ENCODE results near the gene PPDPF.

Gene PPDPF

DNA sequence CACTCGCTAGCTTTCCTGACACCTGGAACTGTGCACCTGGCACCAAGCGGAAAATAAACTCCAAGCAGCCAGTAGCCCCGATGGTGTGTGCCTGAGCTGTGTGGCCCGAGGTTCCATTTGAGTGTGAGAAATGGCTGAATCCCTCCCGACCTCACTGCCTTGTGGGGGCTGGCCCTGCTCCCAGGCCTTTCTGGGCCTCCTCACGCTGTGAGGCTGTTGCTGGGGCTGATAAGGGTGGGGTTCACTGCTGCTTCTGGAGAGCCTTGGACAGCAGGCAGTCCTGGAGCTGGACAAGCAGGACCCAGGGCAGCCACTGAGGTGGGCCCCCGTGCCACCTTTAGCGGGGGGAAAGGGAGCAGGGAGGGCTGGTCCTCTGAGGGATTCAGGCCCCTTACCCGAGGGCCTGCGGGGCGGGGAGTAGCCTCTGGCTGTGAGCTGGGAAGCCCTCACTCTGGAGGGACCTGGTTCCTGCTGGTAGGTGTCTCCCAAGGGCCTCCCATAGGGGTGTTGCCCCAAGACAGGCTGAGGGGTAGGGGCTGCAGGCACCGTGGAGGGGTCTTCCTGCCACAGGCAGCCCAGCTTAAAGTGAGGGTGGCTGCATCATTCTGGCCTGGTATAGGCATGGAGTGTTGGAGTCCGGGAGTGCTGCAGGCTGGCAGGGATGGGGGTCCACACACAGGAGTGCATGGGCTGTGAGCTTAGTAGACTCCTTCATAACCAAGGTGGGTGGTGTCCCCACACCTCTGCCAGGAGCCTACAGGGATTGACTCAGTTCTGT lies 1.7 kb downstream of the PPDPF start:
- no peak for DNase-seq

GRCh38 chr20:63522981-63523611 lies 2.5 kb downstream of the PPDPF start:
- no peak for DNase-seq

DNA sequence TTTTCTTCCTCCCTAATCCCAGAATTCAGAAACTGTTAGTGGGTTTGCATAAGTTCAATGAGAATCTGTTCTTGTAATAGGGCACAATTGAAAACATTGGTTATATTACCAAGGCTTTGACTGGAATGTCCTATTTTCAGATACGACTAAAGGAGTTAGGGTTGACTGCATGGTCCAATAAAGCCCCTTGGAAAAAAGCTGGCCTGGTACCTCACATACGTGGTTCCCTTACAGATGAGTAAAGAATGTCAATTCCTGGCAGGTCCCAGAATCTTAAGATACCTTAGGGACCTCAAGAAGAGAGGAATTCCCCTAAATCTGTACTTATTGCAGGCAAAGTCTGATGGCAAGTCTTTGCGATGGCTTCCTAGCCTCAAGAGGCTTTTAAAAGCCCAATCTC lies 4.6 kb downstream of the PPDPF start:
- DNase-seq, result no peak

DNA sequence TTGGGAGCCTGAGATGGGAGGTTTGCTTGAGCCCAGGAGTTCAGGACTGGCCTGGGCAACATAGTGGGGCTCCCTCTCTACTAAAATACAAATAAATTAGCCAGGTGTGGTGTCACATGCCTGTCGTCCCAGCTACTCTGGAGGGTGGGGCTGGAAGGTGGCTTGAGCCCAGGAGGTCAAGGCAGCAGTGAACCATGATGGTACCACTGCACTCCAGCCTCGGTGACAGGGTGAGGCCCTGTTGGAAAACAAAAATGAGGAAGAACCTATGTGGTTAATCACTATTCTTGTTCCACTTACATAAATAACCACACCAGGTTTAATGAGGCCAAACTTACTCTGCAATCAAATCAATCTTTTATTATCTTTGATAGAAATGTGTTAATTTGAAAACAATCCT lies 5.4 kb downstream of the PPDPF start:
- no peak for DNase-seq

DNA sequence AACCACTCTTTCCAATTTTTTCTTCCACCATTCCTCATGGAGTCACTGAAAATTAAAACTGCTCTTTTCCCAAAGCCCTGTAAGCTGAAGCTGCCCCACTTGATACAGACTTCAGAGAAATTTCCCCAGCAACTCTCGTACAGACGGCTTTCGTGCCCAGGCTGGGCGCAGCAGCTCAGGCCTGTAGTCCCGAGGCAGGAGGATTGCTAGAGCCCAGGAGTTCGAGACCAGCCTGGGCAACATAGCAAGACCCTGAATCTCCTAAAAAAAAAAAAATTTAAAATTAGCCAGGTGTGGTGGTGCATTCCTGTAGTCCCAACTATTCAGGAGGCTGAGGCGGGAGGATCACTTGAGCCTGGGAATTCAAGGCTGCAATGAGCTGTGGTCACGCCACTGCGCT lies 6.6 kb downstream of the PPDPF start:
- DNase-seq, result no peak

GRCh38 chr20:63529180-63529860 lies 8.8 kb downstream of the PPDPF start:
- no peak for DNase-seq

DNA sequence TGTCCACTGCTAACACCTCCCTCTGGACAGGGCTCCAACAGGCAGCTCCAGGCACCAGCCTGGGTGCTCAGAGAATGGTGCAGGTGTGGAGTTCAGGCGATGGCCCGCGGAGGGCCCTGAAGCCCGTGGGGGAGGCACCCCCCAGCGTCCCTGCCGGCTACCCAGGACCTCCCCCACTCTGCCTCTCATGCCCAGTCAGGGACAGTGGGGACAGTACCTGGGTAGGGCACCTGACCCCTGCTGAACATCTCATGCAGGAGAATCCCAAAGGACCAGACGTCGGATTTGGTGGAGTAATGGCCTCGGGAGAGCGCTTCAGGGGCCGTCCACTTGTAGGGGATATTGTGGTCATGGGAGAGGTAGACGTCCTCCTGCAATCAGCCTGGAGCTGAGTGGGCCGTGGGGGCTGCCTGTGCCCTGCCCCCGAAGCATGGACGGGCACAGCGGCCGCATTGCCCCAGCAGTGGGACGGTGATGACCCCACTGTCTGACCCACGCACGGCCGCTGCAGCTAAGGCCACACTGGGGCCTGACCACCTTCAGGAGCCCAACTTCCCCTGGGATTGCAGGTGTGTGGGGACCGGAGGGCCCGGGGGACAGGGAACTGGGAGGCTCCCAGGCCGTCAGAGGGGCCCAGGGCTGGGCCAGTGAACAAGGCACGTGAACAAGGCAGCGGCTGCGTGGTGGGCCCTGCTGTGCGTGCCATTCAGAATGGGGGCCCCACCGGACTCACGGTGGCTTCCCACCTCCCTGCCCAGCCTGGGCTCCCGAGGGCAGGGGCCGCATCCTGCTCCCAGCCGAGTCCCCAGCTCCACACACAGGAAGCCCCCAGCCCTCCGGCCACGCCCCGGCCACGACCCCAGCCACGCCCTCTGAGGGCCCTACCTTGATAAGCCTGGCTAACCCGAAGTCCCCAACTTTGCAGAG lies 9.6 kb downstream of the PPDPF start:
- no peak for DNase-seq

- DNase-seq, result no peak
Measured at GRCh38 chr20:63530788-63531160, 10.2 kb downstream of the PPDPF start.

- no peak for DNase-seq
Measured at GRCh38 chr20:63531686-63532448, 11.3 kb downstream of the PPDPF start.

- no peak for DNase-seq
Measured at GRCh38 chr20:63532449-63532971, 11.9 kb downstream of the PPDPF start.

DNA sequence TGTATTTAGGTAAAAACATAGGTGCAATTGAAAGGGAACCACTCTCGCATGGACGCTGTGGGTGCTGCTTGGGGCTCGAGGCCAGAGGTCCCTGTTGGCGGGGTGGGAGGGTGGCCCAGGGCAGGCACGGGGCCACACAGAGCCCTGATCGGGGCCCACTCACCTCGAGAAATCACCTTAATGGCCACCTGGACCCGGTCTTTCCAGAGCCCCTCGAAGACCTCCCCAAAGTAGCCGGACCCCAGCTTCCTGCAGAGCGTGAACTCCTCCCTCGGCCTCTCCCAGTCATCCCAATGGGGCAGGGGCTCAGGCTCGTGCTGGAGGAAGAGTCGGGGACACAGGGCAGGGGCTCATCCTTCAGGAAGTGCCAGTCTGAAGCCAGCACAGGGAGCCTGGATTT lies 12.8 kb downstream of the PPDPF start:
- no peak for DNase-seq

- no peak for DNase-seq
Measured at GRCh38 chr20:63533871-63534393, 13.4 kb downstream of the PPDPF start.

GRCh38 chr20:63534427-63534830 lies 13.9 kb downstream of the PPDPF start:
- no peak for DNase-seq

DNA sequence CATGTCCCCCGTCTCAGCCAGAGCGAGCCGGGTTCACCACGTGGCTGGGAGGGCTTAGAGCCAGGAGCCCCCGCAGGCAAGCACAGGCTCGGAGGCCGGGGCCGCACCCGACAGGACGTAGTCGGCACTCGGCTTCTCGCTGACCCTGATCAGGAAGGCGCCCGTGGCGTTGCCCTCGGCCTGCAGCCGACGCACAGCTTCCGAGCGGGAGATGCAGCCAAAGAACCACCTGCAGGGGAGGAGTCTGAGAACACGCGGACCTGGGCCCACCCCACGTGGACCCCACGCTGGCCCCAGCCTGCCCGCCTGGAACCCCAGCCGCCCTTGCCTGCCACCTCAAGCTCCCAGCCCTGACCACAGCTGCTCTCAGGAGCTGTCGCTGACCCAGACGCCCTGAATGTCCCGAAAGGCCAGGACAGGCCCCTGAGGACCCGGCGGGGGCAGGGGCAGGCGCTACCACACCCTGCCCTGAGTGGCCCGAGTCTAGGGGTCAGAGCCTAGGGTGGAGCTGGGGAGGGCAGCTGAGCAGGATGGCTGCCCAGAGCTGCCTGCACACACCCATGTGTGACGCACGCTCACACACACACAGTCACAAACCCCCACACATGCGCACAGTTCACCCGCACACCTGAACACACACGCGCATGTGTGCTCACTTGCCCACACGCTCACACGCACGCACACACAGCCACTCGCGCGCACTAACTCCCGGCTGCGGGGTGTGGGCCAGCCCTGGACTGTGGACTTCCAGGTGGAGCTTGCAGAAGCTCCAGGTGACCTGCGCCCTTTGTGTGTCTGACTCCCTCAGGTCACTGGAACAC lies 14.5 kb downstream of the PPDPF start:
- no peak for DNase-seq

DNA sequence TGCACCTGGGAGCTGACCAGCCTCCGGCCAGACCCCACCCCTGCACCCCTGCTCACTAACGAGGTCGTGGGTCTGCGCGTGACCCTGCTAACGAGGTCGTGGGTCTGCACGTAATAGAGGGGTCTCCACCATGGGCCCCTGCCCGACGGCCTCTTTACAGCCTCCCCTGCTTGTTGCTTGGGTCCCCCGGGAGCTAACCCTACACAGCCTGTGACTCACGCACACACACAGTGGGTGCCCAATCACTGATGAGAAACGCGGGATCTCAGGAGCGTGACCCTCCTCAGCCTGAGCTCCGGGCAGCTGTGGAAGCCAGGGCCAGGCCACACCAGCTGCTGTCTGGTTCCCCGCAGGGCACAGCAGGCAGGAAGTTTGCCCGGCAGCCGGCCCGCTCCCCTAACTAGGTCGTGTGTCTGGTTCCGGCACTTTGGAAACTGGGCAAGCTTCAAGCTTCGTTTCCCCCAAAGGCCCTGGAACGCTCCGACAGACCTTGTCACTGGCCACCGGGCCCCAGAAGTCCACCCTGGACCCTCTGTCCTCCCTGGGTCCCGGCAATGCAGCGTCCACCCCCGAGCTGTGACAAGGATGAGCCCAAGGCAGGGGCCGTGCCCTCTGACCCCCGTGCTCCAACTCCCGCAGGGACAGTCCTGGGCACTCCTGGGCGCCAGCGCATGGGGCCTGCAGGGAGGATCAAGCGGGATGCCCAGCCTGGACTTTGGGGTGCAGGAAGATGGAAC lies 15.8 kb downstream of the PPDPF start:
- DNase-seq, result peak; percentile 22

- peak; percentile 44 for DNase-seq
Measured at GRCh38 chr20:63536997-63537524, 16.5 kb downstream of the PPDPF start, which contains the start of gene PTK6. Gene PTK6 (minus strand): TSS chr20:63537376. CDS start chr20:63537314, 62 bp downstream.

DNA sequence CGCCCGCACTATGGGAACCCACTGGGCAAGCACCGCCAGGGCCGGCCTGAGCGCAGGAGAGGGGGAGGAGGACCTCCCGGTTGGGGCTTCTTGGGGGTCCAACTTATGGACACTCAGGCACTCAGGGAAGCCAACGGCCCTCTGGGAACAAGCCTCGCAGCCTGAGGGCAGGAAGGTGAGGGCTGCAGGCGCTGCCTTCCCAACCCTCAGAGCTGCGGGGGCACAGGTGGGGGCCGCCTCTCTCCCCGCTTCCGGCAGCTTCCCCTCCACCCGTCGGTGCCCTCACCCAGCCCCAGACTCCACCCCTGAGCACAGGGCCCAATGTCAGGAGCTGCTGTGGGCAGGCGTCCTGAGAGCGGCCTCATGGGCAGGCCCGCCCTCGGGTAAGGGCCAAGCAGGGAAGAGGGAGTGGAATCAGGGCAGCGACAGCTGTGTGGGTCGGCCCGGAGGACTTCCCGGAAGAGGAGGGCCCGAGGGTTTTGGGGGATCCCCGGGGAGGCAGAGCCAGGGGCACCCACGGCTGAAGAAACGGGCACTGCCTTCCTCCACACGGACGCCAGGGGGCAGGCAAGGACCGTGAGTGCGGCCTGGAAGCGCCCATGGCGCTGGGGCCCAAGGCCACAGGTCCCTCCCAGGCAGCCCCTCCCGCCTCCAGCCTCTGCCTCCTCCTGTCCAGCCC lies 17.1 kb downstream of the PPDPF start:
- peak; percentile 93 for DNase-seq

GRCh38 chr20:63538204-63539091 lies 17.9 kb downstream of the PPDPF start:
- DNase-seq, result peak; percentile 62
